Peyer's patch (tissue), 4 donors: ENCODE measurements around the gene PDE2A.

ENCODE experiments used
- POLR2A ChIP-seq, 2 donors: fragments of 450-650 bp; IDR thresholded peaks; one replicate each; pipeline ENCODE4 v1.5.1; 2017; ENCODE audit warnings: antibody characterized with exemption in 2 of 2, mild to moderate bottlenecking in 2 of 2, moderate library complexity in 2 of 2
- TF ChIP-seq, protein P1 (sequence below), 6 experiments: fragments of 450-650 bp in 4 of 6; fragments of 200-600 bp in 2 of 6; sonication (generic) in 1 of 6; IDR thresholded peaks; one replicate each; pipeline ENCODE4 v1.5.1; 2017 to 2019; ENCODE audit warnings: antibody characterized with exemption in 6 of 6, mild to moderate bottlenecking in 3 of 6, moderate library complexity in 1 of 6

DNA sequence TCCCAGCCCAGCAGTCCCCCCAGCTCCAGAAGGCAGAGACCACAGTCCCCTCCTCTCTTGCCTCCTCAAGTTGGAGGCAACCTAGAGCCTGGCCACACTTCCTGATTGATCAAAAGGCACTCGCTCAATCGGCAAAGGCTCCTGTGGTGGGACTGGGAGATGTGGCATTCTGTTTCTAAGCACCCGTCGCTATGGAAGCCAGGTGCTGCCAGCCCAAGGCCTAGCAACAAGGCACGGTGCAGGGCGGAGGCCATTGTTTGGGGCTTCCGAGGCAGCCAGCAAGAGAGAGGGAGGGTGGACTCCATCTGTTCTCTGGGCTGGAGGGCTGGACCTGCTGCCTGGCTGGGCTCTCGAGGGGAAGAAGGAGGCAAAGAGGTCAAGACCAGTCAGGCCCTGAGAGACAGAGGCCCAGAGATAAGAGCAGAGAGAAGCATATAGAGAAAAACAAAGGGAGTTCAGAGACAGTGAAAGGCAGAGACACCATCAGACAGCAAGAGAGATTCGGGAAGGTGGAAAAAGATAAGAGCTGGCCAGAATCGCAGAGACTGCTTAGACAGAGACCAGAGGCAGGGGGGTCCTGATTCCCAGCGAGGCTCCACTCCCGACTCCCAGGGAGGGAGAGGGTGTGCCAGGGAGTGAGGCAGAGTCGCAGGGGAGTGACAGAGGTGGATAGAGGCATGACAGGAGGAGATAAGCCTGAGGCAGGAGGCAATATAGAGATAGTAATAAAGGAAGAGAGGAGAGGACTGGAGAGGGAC is 21.2 kb downstream of the PDE2A start:
- TF ChIP-seq, protein P1, sequence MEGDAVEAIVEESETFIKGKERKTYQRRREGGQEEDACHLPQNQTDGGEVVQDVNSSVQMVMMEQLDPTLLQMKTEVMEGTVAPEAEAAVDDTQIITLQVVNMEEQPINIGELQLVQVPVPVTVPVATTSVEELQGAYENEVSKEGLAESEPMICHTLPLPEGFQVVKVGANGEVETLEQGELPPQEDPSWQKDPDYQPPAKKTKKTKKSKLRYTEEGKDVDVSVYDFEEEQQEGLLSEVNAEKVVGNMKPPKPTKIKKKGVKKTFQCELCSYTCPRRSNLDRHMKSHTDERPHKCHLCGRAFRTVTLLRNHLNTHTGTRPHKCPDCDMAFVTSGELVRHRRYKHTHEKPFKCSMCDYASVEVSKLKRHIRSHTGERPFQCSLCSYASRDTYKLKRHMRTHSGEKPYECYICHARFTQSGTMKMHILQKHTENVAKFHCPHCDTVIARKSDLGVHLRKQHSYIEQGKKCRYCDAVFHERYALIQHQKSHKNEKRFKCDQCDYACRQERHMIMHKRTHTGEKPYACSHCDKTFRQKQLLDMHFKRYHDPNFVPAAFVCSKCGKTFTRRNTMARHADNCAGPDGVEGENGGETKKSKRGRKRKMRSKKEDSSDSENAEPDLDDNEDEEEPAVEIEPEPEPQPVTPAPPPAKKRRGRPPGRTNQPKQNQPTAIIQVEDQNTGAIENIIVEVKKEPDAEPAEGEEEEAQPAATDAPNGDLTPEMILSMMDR (IDR thresholded peaks at IDR 0.05) = no peak
- no peak for TF ChIP-seq POLR2A (IDR thresholded peaks at IDR 0.05)
